Measurements from ENCODE around the gene LIPA. TPM values are rescaled to one million over a fixed set of nuclear protein-coding genes. Genes with fewer than 3 reads are reported as not detected.

The LIPA gene
- polyA plus RNA-seq, 1 donor (not counting 4 experiments of a cell fraction or from before 2014, with no cell fraction given): 156 TPM

DNA sequence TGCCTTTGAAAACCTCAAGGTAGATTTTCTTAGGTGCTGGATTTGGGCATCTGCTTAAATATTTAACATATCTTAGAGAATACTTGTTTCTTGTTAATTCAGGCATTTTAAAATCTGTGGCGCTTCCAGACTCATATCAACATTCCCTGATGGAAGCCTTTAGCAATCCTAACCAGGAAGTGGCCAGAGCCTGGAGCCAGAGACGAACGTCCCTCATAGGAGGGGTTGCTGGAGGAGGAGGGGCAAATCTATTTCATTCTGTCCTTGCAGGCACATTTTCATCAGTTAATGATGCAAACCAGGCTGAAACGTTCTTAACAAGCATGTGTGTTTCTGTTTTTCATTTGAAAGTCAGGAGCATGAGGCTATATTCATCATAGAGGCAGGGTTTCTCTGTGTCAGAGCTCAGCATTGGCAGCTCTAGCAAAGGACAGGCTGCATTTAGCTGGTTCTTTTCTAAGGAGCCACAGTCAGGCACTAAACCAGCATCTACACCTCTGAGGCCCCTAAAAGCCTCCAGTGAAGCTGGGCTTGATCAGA lies 32.4 kb upstream of the LIPA start:
- Histone ChIP-seq H3K9me3 (ENCODE audit: control insufficient read depth, low read depth, low read length) (no peaks in the 10 kb centered on the region), H3K27me3 (ENCODE audit: control insufficient read depth, extremely low read depth, insufficient read depth, low read length) (no peaks in the 10 kb centered on the region), H3K4me1 (ENCODE audit: control insufficient read depth, extremely low read depth, insufficient read depth, low read length) (peaks cover 39% of the 10 kb centered on the region), H4K20me1 (ENCODE audit: control insufficient read depth, extremely low read depth, insufficient read depth, low read length) (no peaks in the 10 kb centered on the region), H2AFZ (ENCODE audit: control insufficient read depth, low read length) (peak overlapping the region; percentile 89), H3K9me1 (ENCODE audit: control insufficient read depth, extremely low read depth, insufficient read depth, low read length) (no peaks in the 10 kb centered on the region), H3K36me3 (ENCODE audit: control insufficient read depth in 2 of 2, extremely low read depth in 1 of 2, insufficient read depth in 2 of 2, low read length in 2 of 2) (no peaks in the 10 kb centered on the region), H3K79me2 (ENCODE audit: control insufficient read depth, insufficient read depth, low read length) (no peaks in the 10 kb centered on the region), H3K9ac (ENCODE audit: control insufficient read depth, extremely low read depth, insufficient read depth, low read length) (no peak overlapping the region), H3K4me2 (ENCODE audit: control insufficient read depth, extremely low read depth, insufficient read depth, low read depth, low read length) (peak overlapping the region; percentile 34), H3K27ac (ENCODE audit: control insufficient read depth, insufficient read depth, low read length) (peak overlapping the region; percentile 41), H3K4me3 (ENCODE audit: control insufficient read depth in 2 of 3, extremely low read depth in 1 of 3, insufficient read depth in 2 of 3, low read depth in 1 of 3, low read length in 3 of 3) (no peak overlapping the region)
- dilution Hi-C loops (cut with MboI; ENCODE audit: extremely low pct_ligation_motif_present, low sequenced_read_pairs): no loop called here
- FAIRE-seq (peak; percentile 43), DNase-seq (ENCODE audit: low read depth, low spot score) (no peak)
- TF ChIP-seq, protein P1, sequence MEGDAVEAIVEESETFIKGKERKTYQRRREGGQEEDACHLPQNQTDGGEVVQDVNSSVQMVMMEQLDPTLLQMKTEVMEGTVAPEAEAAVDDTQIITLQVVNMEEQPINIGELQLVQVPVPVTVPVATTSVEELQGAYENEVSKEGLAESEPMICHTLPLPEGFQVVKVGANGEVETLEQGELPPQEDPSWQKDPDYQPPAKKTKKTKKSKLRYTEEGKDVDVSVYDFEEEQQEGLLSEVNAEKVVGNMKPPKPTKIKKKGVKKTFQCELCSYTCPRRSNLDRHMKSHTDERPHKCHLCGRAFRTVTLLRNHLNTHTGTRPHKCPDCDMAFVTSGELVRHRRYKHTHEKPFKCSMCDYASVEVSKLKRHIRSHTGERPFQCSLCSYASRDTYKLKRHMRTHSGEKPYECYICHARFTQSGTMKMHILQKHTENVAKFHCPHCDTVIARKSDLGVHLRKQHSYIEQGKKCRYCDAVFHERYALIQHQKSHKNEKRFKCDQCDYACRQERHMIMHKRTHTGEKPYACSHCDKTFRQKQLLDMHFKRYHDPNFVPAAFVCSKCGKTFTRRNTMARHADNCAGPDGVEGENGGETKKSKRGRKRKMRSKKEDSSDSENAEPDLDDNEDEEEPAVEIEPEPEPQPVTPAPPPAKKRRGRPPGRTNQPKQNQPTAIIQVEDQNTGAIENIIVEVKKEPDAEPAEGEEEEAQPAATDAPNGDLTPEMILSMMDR (optimal IDR thresholded peaks at IDR 0.05 in 1 of 3, IDR thresholded peaks at IDR 0.05 in 1 of 3, conservative IDR thresholded peaks at IDR 0.05 in 1 of 3; ENCODE audit: extremely low read depth in 1 of 3, insufficient read depth in 2 of 3, low read length in 3 of 3): no peak
- no peak for TF ChIP-seq EZH2 (IDR thresholded peaks at IDR 0.05; ENCODE audit: low read length)

DNA sequence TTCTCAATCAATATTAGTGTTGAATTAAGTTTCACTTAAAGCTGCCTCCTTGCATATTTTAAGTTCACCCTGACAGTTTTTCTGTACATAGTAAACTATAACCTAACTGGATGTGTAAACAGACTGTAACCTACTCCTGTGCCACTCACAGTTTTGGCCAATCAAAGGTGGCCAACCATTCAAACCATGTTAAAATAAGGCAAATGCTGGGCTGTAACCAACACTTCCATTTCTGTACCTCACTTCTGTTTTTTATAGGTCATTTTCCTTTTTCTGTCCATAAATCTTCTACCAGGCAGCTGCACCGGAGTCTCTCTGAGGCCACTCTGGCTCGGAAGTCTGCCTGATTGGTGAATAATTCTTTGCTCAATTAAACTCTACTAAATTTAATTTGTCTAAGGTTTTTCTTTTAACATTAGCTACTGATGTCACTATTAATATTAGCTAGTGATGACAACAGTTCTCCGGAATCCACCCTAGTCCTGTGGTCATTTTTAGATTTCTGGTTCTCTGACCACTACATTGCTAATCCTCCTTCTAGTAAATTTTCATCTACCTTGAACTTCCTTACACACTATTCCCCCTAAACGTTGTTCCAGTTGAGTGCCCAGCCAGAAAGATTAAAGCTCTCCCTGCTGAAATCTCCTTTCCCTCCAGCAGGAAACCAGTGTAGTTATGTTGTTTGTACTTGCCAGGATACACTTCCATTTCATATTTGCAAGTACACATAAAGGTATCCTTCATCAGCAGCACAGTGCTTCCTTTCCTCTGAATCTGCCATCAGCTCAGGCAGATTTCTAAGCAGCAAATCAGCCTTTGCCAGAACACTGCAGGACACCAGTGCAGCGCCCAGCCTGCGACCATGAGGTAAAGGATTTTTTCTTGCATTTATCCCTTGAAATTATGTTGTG lies 31.7 kb upstream of the LIPA start:
- H3K9ac ChIP-seq (ENCODE audit: control insufficient read depth, extremely low read depth, insufficient read depth, low read length): no peak overlapping the region
- no peak for TF ChIP-seq EZH2 (IDR thresholded peaks at IDR 0.05; ENCODE audit: low read length)
- TF ChIP-seq, protein P1 (optimal IDR thresholded peaks at IDR 0.05 in 1 of 3, IDR thresholded peaks at IDR 0.05 in 1 of 3, conservative IDR thresholded peaks at IDR 0.05 in 1 of 3; ENCODE audit: extremely low read depth in 1 of 3, insufficient read depth in 2 of 3, low read length in 3 of 3): no peak
- H3K4me3 ChIP-seq (ENCODE audit: control insufficient read depth in 2 of 3, extremely low read depth in 1 of 3, insufficient read depth in 2 of 3, low read depth in 1 of 3, low read length in 3 of 3): no peak overlapping the region
- peaks cover 45% of the 10 kb centered on the region for H3K4me1 ChIP-seq (ENCODE audit: control insufficient read depth, extremely low read depth, insufficient read depth, low read length)
- H3K9me1 ChIP-seq (ENCODE audit: control insufficient read depth, extremely low read depth, insufficient read depth, low read length): no peaks in the 10 kb centered on the region
- DNase-seq (ENCODE audit: low read depth, low spot score) (no peak), FAIRE-seq (peak; percentile 43)
- no peaks in the 10 kb centered on the region for H3K27me3 ChIP-seq (ENCODE audit: control insufficient read depth, extremely low read depth, insufficient read depth, low read length)
- no peaks in the 10 kb centered on the region for H3K9me3 ChIP-seq (ENCODE audit: control insufficient read depth, low read depth, low read length)
- no peaks in the 10 kb centered on the region for H3K79me2 ChIP-seq (ENCODE audit: control insufficient read depth, insufficient read depth, low read length)
- dilution Hi-C loops (cut with MboI; ENCODE audit: extremely low pct_ligation_motif_present, low sequenced_read_pairs): no loop called here
- peak overlapping the region; percentile 89 for H2AFZ ChIP-seq (ENCODE audit: control insufficient read depth, low read length)
- H3K27ac ChIP-seq (ENCODE audit: control insufficient read depth, insufficient read depth, low read length): peak overlapping the region; percentile 41
- no peaks in the 10 kb centered on the region for H4K20me1 ChIP-seq (ENCODE audit: control insufficient read depth, extremely low read depth, insufficient read depth, low read length)
- H3K36me3 ChIP-seq (ENCODE audit: control insufficient read depth in 2 of 2, extremely low read depth in 1 of 2, insufficient read depth in 2 of 2, low read length in 2 of 2): no peaks in the 10 kb centered on the region
- H3K4me2 ChIP-seq (ENCODE audit: control insufficient read depth, extremely low read depth, insufficient read depth, low read depth, low read length): peak overlapping the region; percentile 34
